ENCODE measurements around the gene SMC4.

DNA sequence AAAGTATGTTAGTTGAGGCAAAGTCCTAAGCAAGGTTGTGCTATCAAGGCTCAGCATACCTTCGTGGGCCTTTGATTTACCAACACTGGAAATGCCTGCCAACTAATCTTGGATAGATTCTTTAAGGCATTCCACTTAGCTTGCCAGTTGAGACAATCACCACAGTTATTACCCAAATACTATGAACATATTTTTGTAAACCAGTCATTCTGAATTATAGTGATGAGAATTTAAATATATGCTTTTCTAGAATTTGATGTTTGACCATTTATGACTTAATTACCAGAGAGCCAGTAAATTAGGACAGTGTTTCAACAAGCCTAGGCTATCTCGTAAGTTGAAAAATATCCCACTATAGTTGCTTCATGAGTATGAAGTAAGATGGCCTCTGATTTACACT is 34.6 kb downstream of the SMC4 start:
- TF ChIP-seq, protein P1, sequence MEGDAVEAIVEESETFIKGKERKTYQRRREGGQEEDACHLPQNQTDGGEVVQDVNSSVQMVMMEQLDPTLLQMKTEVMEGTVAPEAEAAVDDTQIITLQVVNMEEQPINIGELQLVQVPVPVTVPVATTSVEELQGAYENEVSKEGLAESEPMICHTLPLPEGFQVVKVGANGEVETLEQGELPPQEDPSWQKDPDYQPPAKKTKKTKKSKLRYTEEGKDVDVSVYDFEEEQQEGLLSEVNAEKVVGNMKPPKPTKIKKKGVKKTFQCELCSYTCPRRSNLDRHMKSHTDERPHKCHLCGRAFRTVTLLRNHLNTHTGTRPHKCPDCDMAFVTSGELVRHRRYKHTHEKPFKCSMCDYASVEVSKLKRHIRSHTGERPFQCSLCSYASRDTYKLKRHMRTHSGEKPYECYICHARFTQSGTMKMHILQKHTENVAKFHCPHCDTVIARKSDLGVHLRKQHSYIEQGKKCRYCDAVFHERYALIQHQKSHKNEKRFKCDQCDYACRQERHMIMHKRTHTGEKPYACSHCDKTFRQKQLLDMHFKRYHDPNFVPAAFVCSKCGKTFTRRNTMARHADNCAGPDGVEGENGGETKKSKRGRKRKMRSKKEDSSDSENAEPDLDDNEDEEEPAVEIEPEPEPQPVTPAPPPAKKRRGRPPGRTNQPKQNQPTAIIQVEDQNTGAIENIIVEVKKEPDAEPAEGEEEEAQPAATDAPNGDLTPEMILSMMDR (IDR thresholded peaks at IDR 0.05 in 2 of 3, conservative IDR thresholded peaks at IDR 0.05 in 1 of 3; ENCODE audit: control insufficient read depth in 2 of 3, extremely low read depth in 1 of 3, insufficient read depth in 1 of 3, low read depth in 3 of 3, low read length in 3 of 3), result no peak
- TF ChIP-seq EZH2 (IDR thresholded peaks at IDR 0.05; ENCODE audit: borderline replicate concordance, control insufficient read depth, low read depth, low read length) (no peak), POLR2AphosphoS5 (IDR thresholded peaks at IDR 0.05; ENCODE audit: low read length) (no peak; the same call in 1 of the 2 replicates), MYB (IDR thresholded peaks at IDR 0.05; ENCODE audit: borderline replicate concordance, low read depth, low read length) (no peak), CHD1 (IDR thresholded peaks at IDR 0.05; ENCODE audit: low read depth, low read length) (no peak), TAF1 (IDR thresholded peaks at IDR 0.05; ENCODE audit: borderline replicate concordance, low read depth, low read length) (no peak), JUND (IDR thresholded peaks at IDR 0.05; ENCODE audit: low read depth, low read length) (no peak), EP300 (IDR thresholded peaks at IDR 0.05; ENCODE audit: borderline replicate concordance in 1 of 2, control insufficient read depth in 1 of 2, low read depth in 2 of 2, low read length in 2 of 2) (no peak), FOS (IDR thresholded peaks at IDR 0.05; ENCODE audit: borderline replicate concordance, extremely low read depth, insufficient read length) (no peak), SP1 (IDR thresholded peaks at IDR 0.05; ENCODE audit: low read depth, low read length) (no peak), BRCA1 (IDR thresholded peaks at IDR 0.05; ENCODE audit: low read depth, low read length) (no peak)
- TF ChIP-seq, protein P2, sequence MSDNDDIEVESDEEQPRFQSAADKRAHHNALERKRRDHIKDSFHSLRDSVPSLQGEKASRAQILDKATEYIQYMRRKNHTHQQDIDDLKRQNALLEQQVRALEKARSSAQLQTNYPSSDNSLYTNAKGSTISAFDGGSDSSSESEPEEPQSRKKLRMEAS (IDR thresholded peaks at IDR 0.05; ENCODE audit: low read depth, low read length), result no peak
- TF ChIP-seq, protein P3, sequence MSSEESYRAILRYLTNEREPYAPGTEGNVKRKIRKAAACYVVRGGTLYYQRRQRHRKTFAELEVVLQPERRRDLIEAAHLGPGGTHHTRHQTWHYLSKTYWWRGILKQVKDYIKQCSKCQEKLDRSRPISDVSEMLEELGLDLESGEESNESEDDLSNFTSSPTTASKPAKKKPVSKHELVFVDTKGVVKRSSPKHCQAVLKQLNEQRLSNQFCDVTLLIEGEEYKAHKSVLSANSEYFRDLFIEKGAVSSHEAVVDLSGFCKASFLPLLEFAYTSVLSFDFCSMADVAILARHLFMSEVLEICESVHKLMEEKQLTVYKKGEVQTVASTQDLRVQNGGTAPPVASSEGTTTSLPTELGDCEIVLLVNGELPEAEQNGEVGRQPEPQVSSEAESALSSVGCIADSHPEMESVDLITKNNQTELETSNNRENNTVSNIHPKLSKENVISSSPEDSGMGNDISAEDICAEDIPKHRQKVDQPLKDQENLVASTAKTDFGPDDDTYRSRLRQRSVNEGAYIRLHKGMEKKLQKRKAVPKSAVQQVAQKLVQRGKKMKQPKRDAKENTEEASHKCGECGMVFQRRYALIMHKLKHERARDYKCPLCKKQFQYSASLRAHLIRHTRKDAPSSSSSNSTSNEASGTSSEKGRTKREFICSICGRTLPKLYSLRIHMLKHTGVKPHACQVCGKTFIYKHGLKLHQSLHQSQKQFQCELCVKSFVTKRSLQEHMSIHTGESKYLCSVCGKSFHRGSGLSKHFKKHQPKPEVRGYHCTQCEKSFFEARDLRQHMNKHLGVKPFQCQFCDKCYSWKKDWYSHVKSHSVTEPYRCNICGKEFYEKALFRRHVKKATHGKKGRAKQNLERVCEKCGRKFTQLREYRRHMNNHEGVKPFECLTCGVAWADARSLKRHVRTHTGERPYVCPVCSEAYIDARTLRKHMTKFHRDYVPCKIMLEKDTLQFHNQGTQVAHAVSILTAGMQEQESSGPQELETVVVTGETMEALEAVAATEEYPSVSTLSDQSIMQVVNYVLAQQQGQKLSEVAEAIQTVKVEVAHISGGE (CRISPR knock-in tag; IDR thresholded peaks at IDR 0.05), result no peak

Measured in GM12878 (cell line).